ENCODE results near the gene CD209.

DNA sequence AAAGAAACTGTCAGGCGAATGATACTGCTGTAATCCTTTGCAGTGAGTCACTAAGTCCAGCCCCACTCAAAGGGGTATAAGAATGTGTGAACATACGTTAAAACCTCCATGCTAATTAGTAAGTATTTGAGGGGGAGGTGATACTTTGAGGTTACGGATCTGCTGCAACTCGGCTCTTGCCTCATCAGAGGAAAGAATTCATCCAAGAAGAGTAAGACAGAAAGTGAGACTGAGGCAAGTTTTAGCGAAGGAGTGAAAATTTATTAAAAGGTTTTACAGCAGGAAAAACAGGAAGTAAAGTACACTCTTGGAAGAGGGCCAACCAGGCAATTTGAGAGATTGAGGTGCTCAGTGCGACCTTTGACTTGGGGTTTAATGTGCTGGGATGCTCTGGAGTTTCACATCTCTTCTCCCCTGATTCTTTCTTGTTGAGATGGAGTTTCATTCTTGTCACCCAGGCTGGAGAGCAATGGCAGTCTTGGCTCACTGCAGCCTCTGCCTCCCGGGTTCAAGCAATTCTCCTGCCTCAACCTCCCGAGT is 25.5 kb upstream of the CD209 start:
- TF ChIP-seq, protein P1, sequence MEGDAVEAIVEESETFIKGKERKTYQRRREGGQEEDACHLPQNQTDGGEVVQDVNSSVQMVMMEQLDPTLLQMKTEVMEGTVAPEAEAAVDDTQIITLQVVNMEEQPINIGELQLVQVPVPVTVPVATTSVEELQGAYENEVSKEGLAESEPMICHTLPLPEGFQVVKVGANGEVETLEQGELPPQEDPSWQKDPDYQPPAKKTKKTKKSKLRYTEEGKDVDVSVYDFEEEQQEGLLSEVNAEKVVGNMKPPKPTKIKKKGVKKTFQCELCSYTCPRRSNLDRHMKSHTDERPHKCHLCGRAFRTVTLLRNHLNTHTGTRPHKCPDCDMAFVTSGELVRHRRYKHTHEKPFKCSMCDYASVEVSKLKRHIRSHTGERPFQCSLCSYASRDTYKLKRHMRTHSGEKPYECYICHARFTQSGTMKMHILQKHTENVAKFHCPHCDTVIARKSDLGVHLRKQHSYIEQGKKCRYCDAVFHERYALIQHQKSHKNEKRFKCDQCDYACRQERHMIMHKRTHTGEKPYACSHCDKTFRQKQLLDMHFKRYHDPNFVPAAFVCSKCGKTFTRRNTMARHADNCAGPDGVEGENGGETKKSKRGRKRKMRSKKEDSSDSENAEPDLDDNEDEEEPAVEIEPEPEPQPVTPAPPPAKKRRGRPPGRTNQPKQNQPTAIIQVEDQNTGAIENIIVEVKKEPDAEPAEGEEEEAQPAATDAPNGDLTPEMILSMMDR (conservative IDR thresholded peaks at IDR 0.05 in 1 of 2, IDR thresholded peaks at IDR 0.05 in 1 of 2; ENCODE audit: extremely low read depth in 1 of 2, insufficient read depth in 1 of 2, low read depth in 1 of 2, low read length in 2 of 2): no peak
- no peak for TF ChIP-seq EZH2 (IDR thresholded peaks at IDR 0.05; ENCODE audit: borderline replicate concordance, low read length)

Data from mammary epithelial cell (primary cell).